HEK293 (cell line): ENCODE measurements around the gene RPL3.

Source experiments
- CTCF ChIA-PET: fragments of 350-600 bp; formaldehyde crosslinking; extraction: SDS; loops from one replicate; lab custom pipeline; 2021; ENCODE audit warnings: antibody characterized with exemption; lab: Yijun Ruan, JAX
- POLR2A ChIA-PET: fragments of 300-600 bp; formaldehyde crosslinking; extraction: SDS; loops from one replicate; lab custom pipeline; 2020; ENCODE audit warnings: antibody characterized with exemption, inconsistent platforms; lab: Yijun Ruan, JAX
- H3K27ac ChIP-seq: fragments of 200-500 bp; sonication (Bioruptor generic); 2 replicates; pipeline ENCODE4 v1.5.1; 2014; ENCODE audit warnings: low read depth, low read length, control low read depth, inconsistent platforms; ENCODE audit errors: extremely low read depth
- H3K36me3 ChIP-seq, 2 experiments: fragments of 200-500 bp in 1 of 2; sonication (Bioruptor generic) in 1 of 2; 1 replicate in 1 of 2; 2 replicates in 1 of 2; pipeline ENCODE4 v1.5.1; 2014 to 2017; ENCODE audit warnings: inconsistent platforms in 2 of 2, low read length in 2 of 2; ENCODE audit not compliant: control insufficient read depth in 2 of 2, insufficient read depth in 1 of 2
- H3K4me1 ChIP-seq: fragments of 200-500 bp; sonication (Bioruptor generic); 2 replicates; pipeline ENCODE4 v1.5.1; 2014; ENCODE audit warnings: mild to moderate bottlenecking, low read length, inconsistent platforms; ENCODE audit not compliant: control insufficient read depth, insufficient read depth
- H3K4me3 ChIP-seq: 2 replicates; pipeline ENCODE4 v1.5.1; 2011; ENCODE audit warnings: low read depth, mild to moderate bottlenecking, control low read depth, low read length, moderate library complexity
- H3K9me3 ChIP-seq: fragments of 200-500 bp; sonication (Bioruptor generic); 2 replicates; pipeline ENCODE4 v1.5.1; 2014; ENCODE audit warnings: low read depth, low read length, inconsistent platforms; ENCODE audit not compliant: control insufficient read depth, insufficient read depth
- CTCF ChIP-seq: fragments of 450-650 bp; formaldehyde crosslinking; IDR thresholded peaks from 2 replicates; pipeline ENCODE4 v1.5.1; 2016; ENCODE audit warnings: missing biosample characterization, missing genetic modification characterization
- KLF1 ChIP-seq: fragments of 450-650 bp; formaldehyde crosslinking; IDR thresholded peaks from 2 replicates; pipeline ENCODE4 v1.5.1; 2016; ENCODE audit warnings: missing biosample characterization, missing genetic modification characterization
- REPIN1 ChIP-seq: fragments of 450-650 bp; formaldehyde crosslinking; IDR thresholded peaks from 2 replicates; pipeline ENCODE4 v1.5.1; 2017; ENCODE audit warnings: missing biosample characterization, missing genetic modification characterization, low read depth
- REST ChIP-seq: fragments of 450-650 bp; formaldehyde crosslinking; IDR thresholded peaks from 2 replicates; pipeline ENCODE4 v1.5.1; 2016; ENCODE audit warnings: missing biosample characterization, missing genetic modification characterization
- SP3 ChIP-seq: fragments of 450-650 bp; formaldehyde crosslinking; IDR thresholded peaks from 2 replicates; pipeline ENCODE4 v1.5.1; 2016; ENCODE audit warnings: missing biosample characterization, missing genetic modification characterization
- TCF7L2 ChIP-seq: IDR thresholded peaks from 2 replicates; pipeline ENCODE4 v1.6.1; 2011; ENCODE audit warnings: low read depth, mild to moderate bottlenecking, inconsistent platforms, low read length, moderate library complexity, borderline replicate concordance
- TRIM28 ChIP-seq: IDR thresholded peaks from 2 replicates; pipeline ENCODE4 v1.6.1; 2011; ENCODE audit warnings: low read length, control low read depth, borderline replicate concordance
- WT1 ChIP-seq: fragments of 450-650 bp; formaldehyde crosslinking; IDR thresholded peaks from 2 replicates; pipeline ENCODE4 v1.5.1; 2016; ENCODE audit warnings: missing biosample characterization, missing genetic modification characterization
- ZBTB11 ChIP-seq: fragments of 450-650 bp; formaldehyde crosslinking; conservative IDR thresholded peaks from 2 replicates; pipeline ENCODE4 v1.5.1; 2016; ENCODE audit warnings: low read depth, missing biosample characterization, missing genetic modification characterization
- ZBTB20 ChIP-seq: fragments of 450-650 bp; formaldehyde crosslinking; IDR thresholded peaks from 2 replicates; pipeline ENCODE4 v1.5.1; 2016; ENCODE audit warnings: missing biosample characterization, missing genetic modification characterization
- ZFP69B ChIP-seq: fragments of 450-650 bp; formaldehyde crosslinking; IDR thresholded peaks from 2 replicates; pipeline ENCODE4 v1.5.1; 2016; ENCODE audit warnings: missing biosample characterization, missing genetic modification characterization
- ZNF157 ChIP-seq: fragments of 450-650 bp; formaldehyde crosslinking; IDR thresholded peaks from 2 replicates; pipeline ENCODE4 v1.5.1; 2016; ENCODE audit warnings: missing biosample characterization, missing genetic modification characterization
- ZNF184 ChIP-seq: fragments of 450-650 bp; IDR thresholded peaks from 2 replicates; pipeline ENCODE4 v1.5.1; 2018; ENCODE audit warnings: missing biosample characterization, mild to moderate bottlenecking, missing genetic modification characterization
- ZNF221 ChIP-seq: fragments of 450-650 bp; formaldehyde crosslinking; IDR thresholded peaks from 2 replicates; pipeline ENCODE4 v1.5.1; 2017; ENCODE audit warnings: missing biosample characterization, missing genetic modification characterization, borderline replicate concordance
- ZNF23 ChIP-seq: fragments of 450-650 bp; formaldehyde crosslinking; IDR thresholded peaks from 2 replicates; pipeline ENCODE4 v1.5.1; 2016; ENCODE audit warnings: missing biosample characterization, missing genetic modification characterization, borderline replicate concordance
- ZNF394 ChIP-seq: fragments of 450-650 bp; formaldehyde crosslinking; IDR thresholded peaks from 2 replicates; pipeline ENCODE4 v1.5.1; 2016; ENCODE audit warnings: missing biosample characterization, missing genetic modification characterization, mild to moderate bottlenecking, moderate library complexity, borderline replicate concordance
- ZNF404 ChIP-seq: fragments of 450-650 bp; formaldehyde crosslinking; IDR thresholded peaks from 2 replicates; pipeline ENCODE4 v1.5.1; 2017; ENCODE audit warnings: missing biosample characterization, missing genetic modification characterization
- ZNF449 ChIP-seq: fragments of 450-650 bp; formaldehyde crosslinking; IDR thresholded peaks from 2 replicates; pipeline ENCODE4 v1.5.1; 2017; ENCODE audit warnings: missing biosample characterization, mild to moderate bottlenecking, missing genetic modification characterization, moderate library complexity
- ZNF529 ChIP-seq: fragments of 450-650 bp; formaldehyde crosslinking; IDR thresholded peaks from 2 replicates; pipeline ENCODE4 v1.5.1; 2017; ENCODE audit warnings: missing genetic modification characterization, missing biosample characterization; ENCODE audit not compliant: insufficient replicate concordance
- ZNF549 ChIP-seq: fragments of 450-650 bp; IDR thresholded peaks from 2 replicates; pipeline ENCODE4 v1.5.1; 2018; ENCODE audit warnings: missing biosample characterization, missing genetic modification characterization, mild to moderate bottlenecking, inconsistent platforms, moderate library complexity
- ZNF623 ChIP-seq: fragments of 450-650 bp; formaldehyde crosslinking; IDR thresholded peaks from 2 replicates; pipeline ENCODE4 v1.5.1; 2016; ENCODE audit warnings: missing biosample characterization, missing genetic modification characterization
- ZNF645 ChIP-seq: fragments of 450-650 bp; formaldehyde crosslinking; IDR thresholded peaks from 2 replicates; pipeline ENCODE4; 2016; ENCODE audit warnings: missing biosample characterization, missing genetic modification characterization
- ZNF76 ChIP-seq: fragments of 450-650 bp; formaldehyde crosslinking; IDR thresholded peaks from 2 replicates; pipeline ENCODE4; 2016; ENCODE audit warnings: low read depth, missing biosample characterization, missing genetic modification characterization, borderline replicate concordance
- ZNF791 ChIP-seq: fragments of 450-650 bp; formaldehyde crosslinking; IDR thresholded peaks from 2 replicates; pipeline ENCODE4 v1.5.1; 2016; ENCODE audit warnings: missing biosample characterization, missing genetic modification characterization
- ZNF837 ChIP-seq: fragments of 450-650 bp; formaldehyde crosslinking; IDR thresholded peaks from 2 replicates; pipeline ENCODE4 v1.5.1; 2016; ENCODE audit warnings: missing biosample characterization, missing genetic modification characterization

RPL3 gene

GRCh38 chr22:39369186-39369585 lies 49.8 kb upstream of the RPL3 start:
- CTCF ChIA-PET, result interaction anchor here (1.3 kb wide), 1 partner anchor 27 kb away, joined by 5 read pairs; no protein-coding TSS in a partner anchor
- Histone ChIP-seq H3K27ac (no peak overlapping the region), H3K9me3 (no peaks in the 10 kb centered on the region), H3K4me1 (no peaks in the 10 kb centered on the region), H3K4me3 (no peak overlapping the region), H3K36me3 (peaks cover 0 to under 1% of the 10 kb centered on the region in 2 experiments; a peak in 2 of 3 replicates)
- TF ChIP-seq ZNF76 (no peak), REPIN1 (tag by site-specific recombination) (no peak), ZBTB11 (tag by site-specific recombination) (no peak), WT1 (tag by site-specific recombination) (no peak), ZNF529 (tag by site-specific recombination) (no peak), ZNF645 (no peak), ZNF623 (no peak), ZNF449 (tag by site-specific recombination) (no peak), ZNF791 (tag by site-specific recombination) (no peak), TRIM28 (no peak), SP3 (no peak), ZNF394 (tag by site-specific recombination) (no peak), ZNF549 (tag by site-specific recombination) (no peak), ZNF221 (tag by site-specific recombination) (no peak), ZBTB20 (tag by site-specific recombination) (no peak)
- POLR2A ChIA-PET, result interaction anchor here (1.0 kb wide), 1 partner anchor 10 kb away, joined by 3 read pairs; no protein-coding TSS in a partner anchor

GRCh38 chr22:39368461-39368911 lies 49.1 kb upstream of the RPL3 start:
- Histone ChIP-seq H3K9me3 (no peaks in the 10 kb centered on the region), H3K36me3 (no peaks in the 10 kb centered on the region; a peak in 1 of 3 replicates), H3K27ac (no peak overlapping the region), H3K4me3 (no peak overlapping the region), H3K4me1 (no peaks in the 10 kb centered on the region)
- ChIA-PET CTCF (no interaction called here), POLR2A (interaction anchor here (1.0 kb wide), 1 partner anchor 10 kb away, joined by 3 read pairs; no protein-coding TSS in a partner anchor)
- TF ChIP-seq ZFP69B (no peak), ZNF837 (tag by site-specific recombination) (no peak), ZNF23 (tag by site-specific recombination) (no peak), TCF7L2 (no peak), ZNF157 (no peak), CTCF (tag by site-specific recombination) (no peak), REST (no peak), KLF1 (tag by site-specific recombination) (no peak), ZNF404 (no peak), ZNF184 (tag by site-specific recombination) (no peak)
